Stomach (tissue), 4 donors: Measurements from ENCODE around the gene PSMB5.

Source experiments
- CTCF ChIP-seq, 7 experiments: fragments of 450-650 bp in 4 of 7; fragments of 200-600 bp in 3 of 7; sonication (generic) in 3 of 7; IDR thresholded peaks; one replicate each; pipeline ENCODE4 v1.5.1; 2016 to 2019; ENCODE audit warnings: antibody characterized with exemption in 7 of 7, control low read depth in 2 of 7, mild to moderate bottlenecking in 1 of 7
- POLR2A ChIP-seq, 4 donors: fragments of 450-650 bp; IDR thresholded peaks; one replicate each; pipeline ENCODE4 v1.6.1; 2016; ENCODE audit warnings: antibody characterized with exemption in 4 of 4, control low read depth in 2 of 4, mild to moderate bottlenecking in 1 of 4, moderate library complexity in 1 of 4

- TF ChIP-seq CTCF (IDR thresholded peaks at IDR 0.05) (no peak), POLR2A (IDR thresholded peaks at IDR 0.05) (no peak)
These were observed 32.4 kb upstream of the PSMB5 start for GRCh38 chr14:23066855-23067744.
